Cardiac muscle cell (in vitro differentiated cells and primary cell): ENCODE results near the gene IKZF1. TPM values are rescaled to one million over a fixed set of nuclear protein-coding genes. Genes with fewer than 3 reads are reported as not detected.

Experiments
- DNase-seq, 2 donors: peaks; one replicate each; pipeline versions ENCODE4 v3.0.0 to v3.0.0-alpha.2; 2010 to 2017; ENCODE audit warnings: low read depth in 1 of 2, low spot score in 1 of 2
- H3K27ac ChIP-seq: fragments of 200-600 bp; sonication (generic); 2 replicates; pipeline ENCODE4 v1.5.1; 2016
- H3K27me3 ChIP-seq: fragments of 200-600 bp; sonication (generic); 2 replicates; pipeline ENCODE4 v1.6.0; 2016; ENCODE audit warnings: control low read depth
- H3K36me3 ChIP-seq: fragments of 200-600 bp; sonication (generic); 2 replicates; pipeline ENCODE4 v1.5.1; 2016; ENCODE audit warnings: control low read depth
- H3K4me1 ChIP-seq: fragments of 200-600 bp; sonication (generic); 2 replicates; pipeline ENCODE4 v1.8.1; 2017; ENCODE audit warnings: low read depth, mild to moderate bottlenecking, mixed run types
- H3K4me3 ChIP-seq: fragments of 200-600 bp; sonication (generic); 2 replicates; pipeline ENCODE4 v1.5.1; 2016; ENCODE audit warnings: mild to moderate bottlenecking
- H3K9me3 ChIP-seq: fragments of 200-600 bp; sonication (generic); 2 replicates; pipeline ENCODE4 v1.5.1; 2017; ENCODE audit warnings: low read depth, mild to moderate bottlenecking, control low read depth
- CTCF ChIP-seq: IDR thresholded peaks from 2 replicates; pipeline ENCODE4 v1.5.1; 2012; ENCODE audit warnings: low read depth, mild to moderate bottlenecking, low read length
- polyA plus RNA-seq: library from polyadenylated mRNA; unstranded; fragments of >200 nt; fragmentation: Nextera tagmentation; extraction: Ambion mirVana; gene quantifications from 2 replicates; pipeline ENCODE4 v1.2.1, GENCODE V29; 2016
- total RNA-seq: library from RNA; depleted of rRNA; stranded (reverse); fragments of >200 nt; gene quantifications from 2 replicates; pipeline ENCODE4 v1.2.3, GENCODE V29; 2016

IKZF1 gene
- total and polyA plus RNA-seq, 2 experiments from 2014 or later, result 0.30 TPM; not detected in 1

DNA sequence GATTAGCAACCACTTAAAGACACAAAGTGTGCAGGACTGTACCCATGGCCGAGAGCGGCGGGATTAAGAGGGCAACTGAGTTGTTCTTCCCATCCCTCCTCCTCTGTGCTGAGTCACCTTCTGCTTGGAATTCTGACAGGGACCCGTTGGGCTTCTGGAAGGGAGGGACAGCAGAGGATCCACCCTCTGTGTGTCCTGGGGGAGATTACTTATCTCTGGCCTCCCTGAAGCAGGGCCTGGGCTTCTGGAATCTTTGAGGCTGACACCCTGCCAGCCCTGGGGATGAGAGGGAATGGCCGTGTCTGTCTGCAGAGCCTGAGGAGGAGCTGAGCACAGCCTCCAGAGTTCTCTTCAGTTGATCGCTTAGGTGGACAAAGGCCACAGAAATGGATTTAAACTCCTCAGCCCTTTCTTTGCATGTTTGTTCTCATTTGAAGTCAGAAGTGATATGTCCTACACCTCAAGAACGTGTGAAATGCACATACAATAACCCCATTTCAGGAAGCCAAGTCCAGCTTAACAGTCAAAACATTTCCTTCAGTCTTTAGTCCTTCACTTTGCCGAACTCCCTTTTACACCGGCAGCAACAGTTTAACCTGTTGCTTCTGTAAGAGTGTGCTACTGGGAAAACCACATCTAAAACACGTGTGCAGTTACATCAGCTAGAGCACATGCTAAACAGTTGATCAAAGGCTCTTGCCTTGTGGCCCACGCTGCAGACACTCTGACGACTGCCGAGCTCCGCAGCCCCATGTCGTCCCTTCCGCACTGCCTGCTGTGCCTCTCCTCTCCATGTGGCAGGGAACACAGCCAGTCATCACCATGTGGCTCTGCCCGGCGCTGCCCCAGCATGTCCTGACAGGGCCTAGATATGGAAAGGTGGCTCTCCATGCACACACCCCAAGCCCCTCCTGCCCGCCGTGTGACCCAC is 55.7 kb downstream of the IKZF1 start:
- H3K36me3 ChIP-seq, result no peaks in the 10 kb centered on the region
- H3K4me3 ChIP-seq, result no peak overlapping the region
- peaks cover 2% of the 10 kb centered on the region for H3K4me1 ChIP-seq
- DNase-seq, result peak in 1 of 2 donors; percentile 20
- no peaks in the 10 kb centered on the region for H3K27me3 ChIP-seq
- no peak overlapping the region for H3K27ac ChIP-seq
- no peak for TF ChIP-seq CTCF
- H3K9me3 ChIP-seq, result no peaks in the 10 kb centered on the region

- Histone ChIP-seq H3K27ac (no peak overlapping the region), H3K27me3 (no peaks in the 10 kb centered on the region), H3K36me3 (no peaks in the 10 kb centered on the region), H3K4me1 (peaks cover 6% of the 10 kb centered on the region), H3K9me3 (no peaks in the 10 kb centered on the region), H3K4me3 (no peak overlapping the region)
- TF ChIP-seq CTCF, result no peak
- DNase-seq, result no peak
Observed at GRCh38 chr7:50362142-50362541, 57.6 kb downstream of the IKZF1 start.

GRCh38 chr7:50362712-50363282 is 58.3 kb downstream of the IKZF1 start:
- TF ChIP-seq CTCF, result no peak
- Histone ChIP-seq H3K4me3 (no peak overlapping the region), H3K27me3 (no peaks in the 10 kb centered on the region), H3K9me3 (no peaks in the 10 kb centered on the region), H3K27ac (no peak overlapping the region), H3K36me3 (no peaks in the 10 kb centered on the region), H3K4me1 (peaks cover 6% of the 10 kb centered on the region)
- no peak for DNase-seq

- TF ChIP-seq CTCF, result no peak
- H3K27me3 ChIP-seq, result no peaks in the 10 kb centered on the region
- H3K36me3 ChIP-seq, result no peaks in the 10 kb centered on the region
- H3K27ac ChIP-seq, result no peak overlapping the region
- H3K4me1 ChIP-seq, result peaks cover 6% of the 10 kb centered on the region
- H3K9me3 ChIP-seq, result no peaks in the 10 kb centered on the region
- H3K4me3 ChIP-seq, result no peak overlapping the region
- DNase-seq, result no peak
Observed at GRCh38 chr7:50363327-50364060, 59.0 kb downstream of the IKZF1 start.

DNA sequence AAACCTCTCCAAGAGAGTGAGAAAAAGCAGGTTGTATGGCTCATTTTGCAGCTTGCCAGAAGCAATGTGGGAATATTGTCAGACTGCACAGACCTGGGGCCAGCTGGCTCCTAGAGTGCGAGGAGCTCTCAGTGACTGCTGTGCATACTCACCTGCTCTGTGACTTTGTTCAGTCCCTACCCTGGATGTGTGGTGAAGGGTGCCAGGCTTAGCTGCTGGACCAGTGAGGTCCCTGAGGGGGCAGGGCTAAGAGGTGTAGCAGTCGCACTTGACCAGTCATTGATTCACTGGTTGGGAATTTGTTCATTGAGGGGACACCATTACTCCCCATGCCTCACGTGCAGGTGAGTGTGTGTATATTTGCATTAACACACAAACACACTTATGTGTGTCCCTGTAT is 60.1 kb downstream of the IKZF1 start:
- Histone ChIP-seq H3K4me3 (no peak overlapping the region), H3K27me3 (no peaks in the 10 kb centered on the region), H3K4me1 (peaks cover 6% of the 10 kb centered on the region), H3K27ac (no peak overlapping the region), H3K9me3 (peaks cover 6% of the 10 kb centered on the region), H3K36me3 (no peaks in the 10 kb centered on the region)
- DNase-seq, result no peak
- no peak for TF ChIP-seq CTCF
